ENCODE data around the gene TNFAIP6. TPM values are rescaled to one million over a fixed set of nuclear protein-coding genes. Genes with fewer than 3 reads are reported as not detected.

The TNFAIP6 gene
- total and polyA plus RNA-seq, 2 donors (not counting 1 experiment from before 2014, with no cell fraction given): not detected

- ChIA-PET POLR2A (no interaction called here), CTCF (no interaction called here)
- Mint-ChIP-seq H3K27ac (no peak overlapping the region), H3K4me1 (peaks cover 6% of the 10 kb centered on the region), H3K4me3 (no peak overlapping the region), H3K27me3 (peaks cover 24% of the 10 kb centered on the region), H3K9me3 (ENCODE audit: insufficient read depth) (peaks cover 2% of the 10 kb centered on the region)
- ATAC-seq (ENCODE audit: low read depth): no peak
- Histone ChIP-seq H3K27me3 (replicated peaks in 1 of 4; ENCODE audit: control extremely low read depth in 1 of 4, control insufficient read depth in 3 of 4, insufficient read depth in 4 of 4, low read length in 3 of 4) (peaks cover 0 to 3% (median 1%) of the 10 kb centered on the region in 4 experiments), H3K9ac (ENCODE audit: low read length) (no peak overlapping the region), H3K4me3 (ENCODE audit: control extremely low read depth in 1 of 5, extremely low read depth in 1 of 5, insufficient read depth in 1 of 5, low read depth in 2 of 5, low read length in 4 of 5) (no peak overlapping the region), H3K4me1 (ENCODE audit: control insufficient read depth in 2 of 2, insufficient read depth in 2 of 2, low read length in 2 of 2) (no peaks in the 10 kb centered on the region), H3K79me2 (ENCODE audit: control insufficient read depth, insufficient read depth, low read length) (no peaks in the 10 kb centered on the region), H3K36me3 (replicated peaks in 1 of 2; ENCODE audit: control extremely low read depth in 1 of 2, control insufficient read depth in 1 of 2, extremely low read depth in 1 of 2, insufficient read depth in 2 of 2, low read length in 1 of 2) (no peaks in the 10 kb centered on the region), H2AFZ (ENCODE audit: insufficient read depth, low read depth, low read length, poor library complexity, severe bottlenecking) (no peak overlapping the region), H3K27ac (ENCODE audit: low read length in 2 of 2) (no peak overlapping the region), H3K4me2 (replicated peaks; ENCODE audit: low read depth, low read length, poor library complexity, severe bottlenecking) (no peak overlapping the region), H4K20me1 (ENCODE audit: control insufficient read depth, insufficient read depth, low read length, poor library complexity, severe bottlenecking) (no peaks in the 10 kb centered on the region), H3K9me3 (ENCODE audit: control extremely low read depth in 1 of 3, control insufficient read depth in 2 of 3, insufficient read depth in 1 of 3, low read length in 2 of 3) (no peaks in the 10 kb centered on the region)
- no peak for TF ChIP-seq EZH2 (IDR thresholded peaks at IDR 0.05; ENCODE audit: borderline replicate concordance, insufficient read depth, low read depth, low read length, poor library complexity, severe bottlenecking)
- TF ChIP-seq, protein P1, sequence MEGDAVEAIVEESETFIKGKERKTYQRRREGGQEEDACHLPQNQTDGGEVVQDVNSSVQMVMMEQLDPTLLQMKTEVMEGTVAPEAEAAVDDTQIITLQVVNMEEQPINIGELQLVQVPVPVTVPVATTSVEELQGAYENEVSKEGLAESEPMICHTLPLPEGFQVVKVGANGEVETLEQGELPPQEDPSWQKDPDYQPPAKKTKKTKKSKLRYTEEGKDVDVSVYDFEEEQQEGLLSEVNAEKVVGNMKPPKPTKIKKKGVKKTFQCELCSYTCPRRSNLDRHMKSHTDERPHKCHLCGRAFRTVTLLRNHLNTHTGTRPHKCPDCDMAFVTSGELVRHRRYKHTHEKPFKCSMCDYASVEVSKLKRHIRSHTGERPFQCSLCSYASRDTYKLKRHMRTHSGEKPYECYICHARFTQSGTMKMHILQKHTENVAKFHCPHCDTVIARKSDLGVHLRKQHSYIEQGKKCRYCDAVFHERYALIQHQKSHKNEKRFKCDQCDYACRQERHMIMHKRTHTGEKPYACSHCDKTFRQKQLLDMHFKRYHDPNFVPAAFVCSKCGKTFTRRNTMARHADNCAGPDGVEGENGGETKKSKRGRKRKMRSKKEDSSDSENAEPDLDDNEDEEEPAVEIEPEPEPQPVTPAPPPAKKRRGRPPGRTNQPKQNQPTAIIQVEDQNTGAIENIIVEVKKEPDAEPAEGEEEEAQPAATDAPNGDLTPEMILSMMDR (IDR thresholded peaks at IDR 0.05): no peak
- intact Hi-C loops (cut with micrococcal nuclease): no loop called here
- WGBS (ENCODE audit: insufficient coverage): 71% methylated on average over 6 of the region's 7 CpGs
- no peak for DNase-seq
Observed at GRCh38 chr2:151315381-151315903, 42.0 kb upstream of the TNFAIP6 start.

GRCh38 chr2:151325581-151326095 is 31.8 kb upstream of the TNFAIP6 start:
- Histone ChIP-seq H3K36me3 (replicated peaks in 1 of 2; ENCODE audit: control extremely low read depth in 1 of 2, control insufficient read depth in 1 of 2, extremely low read depth in 1 of 2, insufficient read depth in 2 of 2, low read length in 1 of 2) (no peaks in the 10 kb centered on the region), H3K4me2 (replicated peaks; ENCODE audit: low read depth, low read length, poor library complexity, severe bottlenecking) (no peak overlapping the region), H2AFZ (ENCODE audit: insufficient read depth, low read depth, low read length, poor library complexity, severe bottlenecking) (no peak overlapping the region), H3K27ac (ENCODE audit: low read length in 2 of 2) (no peak overlapping the region), H3K27me3 (replicated peaks in 1 of 4; ENCODE audit: control extremely low read depth in 1 of 4, control insufficient read depth in 3 of 4, insufficient read depth in 4 of 4, low read length in 3 of 4) (no peaks in the 10 kb centered on the region), H3K4me3 (ENCODE audit: control extremely low read depth in 1 of 5, extremely low read depth in 1 of 5, insufficient read depth in 1 of 5, low read depth in 2 of 5, low read length in 4 of 5) (no peak overlapping the region), H4K20me1 (ENCODE audit: control insufficient read depth, insufficient read depth, low read length, poor library complexity, severe bottlenecking) (no peaks in the 10 kb centered on the region), H3K9ac (ENCODE audit: low read length) (no peak overlapping the region), H3K9me3 (ENCODE audit: control extremely low read depth in 1 of 3, control insufficient read depth in 2 of 3, insufficient read depth in 1 of 3, low read length in 2 of 3) (no peaks in the 10 kb centered on the region), H3K79me2 (ENCODE audit: control insufficient read depth, insufficient read depth, low read length) (no peaks in the 10 kb centered on the region), H3K4me1 (ENCODE audit: control insufficient read depth in 2 of 2, insufficient read depth in 2 of 2, low read length in 2 of 2) (no peaks in the 10 kb centered on the region)
- no peak for DNase-seq
- intact Hi-C loops (cut with micrococcal nuclease): no loop called here
- Mint-ChIP-seq H3K9me3 (ENCODE audit: insufficient read depth) (no peaks in the 10 kb centered on the region), H3K4me3 (no peak overlapping the region), H3K27ac (no peak overlapping the region), H3K27me3 (peaks cover 6% of the 10 kb centered on the region), H3K4me1 (no peaks in the 10 kb centered on the region)
- 100% methylated on average over 2 of the region's 4 CpGs for WGBS (ENCODE audit: insufficient coverage)
- no peak for ATAC-seq (ENCODE audit: low read depth)
- ChIA-PET CTCF (no interaction called here), POLR2A (no interaction called here)
- no peak for TF ChIP-seq EZH2 (IDR thresholded peaks at IDR 0.05; ENCODE audit: borderline replicate concordance, insufficient read depth, low read depth, low read length, poor library complexity, severe bottlenecking)
- TF ChIP-seq, protein P1 (IDR thresholded peaks at IDR 0.05): no peak

All from B cell (primary cell).